HCT116 (cell line): ENCODE measurements around the gene ITM2B. TPM values are rescaled to one million over a fixed set of nuclear protein-coding genes. Genes with fewer than 3 reads are reported as not detected.

ENCODE experiments used
- ATAC-seq: fragments of 200-7000 bp; cut with Tn5 transposase; 2 replicates; pipeline ENCODE4 v1.9.1; 2020; ENCODE audit warnings: mild to moderate bottlenecking, moderate library complexity
- BruUV-seq: library from RNA; stranded (reverse); fragments of 400-500 nt; replicated peaks from 2 replicates; lab custom pipeline; 2021; lab: Mats Ljungman, UMichigan
- CTCF ChIA-PET: fragments of 300-600 bp; sonication (Branson Sonifier 250); formaldehyde crosslinking; loops from one replicate; lab custom pipeline; 2021; ENCODE audit warnings: antibody characterized with exemption; lab: Charles Lee
- POLR2A ChIA-PET: fragments of 300-600, 350-600 bp; sonication (Branson Sonifier 250); formaldehyde crosslinking; loops from one replicate; lab custom pipeline; 2021; ENCODE audit warnings: antibody characterized with exemption; lab: Charles Lee
- RAD21 ChIA-PET, 2 experiments: fragments of 300-600 bp; sonication (Branson Sonifier 250); formaldehyde crosslinking; loops; one replicate each; lab custom pipeline; 2023; ENCODE audit warnings: low total read pairs in 2 of 2; ENCODE audit not compliant: uncharacterized antibody in 2 of 2, unreplicated experiment in 2 of 2, low non-redundant PET in 1 of 2; lab: Charles Lee
- DNase-seq: peaks from one replicate; pipeline ENCODE4 v3.0.0-alpha.2; 2010; ENCODE audit warnings: low read depth, low spot score
- H2AFZ ChIP-seq: fragments of 200-600 bp; shearing (Covaris generic), sonication (generic); 2 replicates; pipeline ENCODE4 v1.6.1; 2017; ENCODE audit warnings: low read depth, mixed run types, mixed read lengths, antibody characterized with exemption, low read length; ENCODE audit not compliant: poor library complexity, severe bottlenecking
- H3K27ac ChIP-seq: 2 replicates; pipeline ENCODE4 v1.5.1; 2012; ENCODE audit warnings: low read depth, low read length
- H3K27me3 ChIP-seq: fragments of 200-600 bp; sonication (generic); 2 replicates; pipeline ENCODE4 v1.6.1; 2016; ENCODE audit warnings: mixed run types, low read length, mixed read lengths; ENCODE audit not compliant: insufficient read depth
- H3K36me3 ChIP-seq, 2 experiments: fragments of 200-500 bp in 1 of 2; fragments of 200-600 bp in 1 of 2; sonication (Bioruptor generic) in 1 of 2; sonication (generic) in 1 of 2; 2 replicates each; pipeline versions ENCODE4 v1.5.1 to v1.6.1; 2014 to 2016; ENCODE audit warnings: low read length in 2 of 2, inconsistent platforms in 1 of 2, mixed read lengths in 1 of 2, mixed run types in 1 of 2; ENCODE audit not compliant: insufficient read depth in 2 of 2, control insufficient read depth in 1 of 2
- H3K4me1 ChIP-seq, 2 experiments: fragments of 200-600 bp in 1 of 2; sonication (generic) in 1 of 2; 2 replicates each; pipeline versions ENCODE4 v1.5.1 to v1.6.1; 2012 to 2017; ENCODE audit warnings: low read length in 2 of 2, inconsistent platforms in 1 of 2, mild to moderate bottlenecking in 1 of 2, mixed read lengths in 1 of 2, mixed run types in 1 of 2, moderate library complexity in 1 of 2; ENCODE audit not compliant: insufficient read depth in 2 of 2, control insufficient read depth in 1 of 2
- H3K4me2 ChIP-seq: fragments of 200-600 bp; sonication (generic); 2 replicates; pipeline ENCODE4 v1.6.1; 2017; ENCODE audit warnings: mixed run types, low read length, mixed read lengths
- H3K4me3 ChIP-seq, 2 experiments: fragments of 200-600 bp in 1 of 2; sonication (generic) in 1 of 2; replicated peaks in 1 of 2; 2 replicates each; pipeline ENCODE4 v1.5.1; 2011 to 2016; ENCODE audit warnings: low read length in 2 of 2, control low read depth in 1 of 2, low read depth in 1 of 2, mild to moderate bottlenecking in 1 of 2, mixed read lengths in 1 of 2, mixed run types in 1 of 2
- H3K79me2 ChIP-seq: fragments of 200-600 bp; sonication (generic); 2 replicates; pipeline ENCODE4 v1.6.1; 2017; ENCODE audit warnings: mild to moderate bottlenecking, mixed run types, low read length, moderate library complexity, mixed read lengths; ENCODE audit not compliant: insufficient read depth
- H3K9ac ChIP-seq: fragments of 200-600 bp; sonication (generic); 2 replicates; pipeline ENCODE4 v1.6.1; 2016; ENCODE audit warnings: low read length, mixed read lengths
- H3K9me2 ChIP-seq: fragments of 200-600 bp; sonication (generic), shearing (Covaris generic); 2 replicates; pipeline ENCODE4 v1.6.1; 2017; ENCODE audit warnings: mixed run types, mild to moderate bottlenecking, moderate library complexity; ENCODE audit not compliant: insufficient read depth
- H3K9me3 ChIP-seq, 2 experiments: fragments of 200-500 bp in 1 of 2; fragments of 200-600 bp in 1 of 2; sonication (Bioruptor generic) in 1 of 2; sonication (generic) in 1 of 2; 2 replicates each; pipeline ENCODE4 v1.6.1; 2014 to 2017; ENCODE audit warnings: low read length in 2 of 2, mixed read lengths in 2 of 2, inconsistent platforms in 1 of 2, low read depth in 1 of 2, mild to moderate bottlenecking in 1 of 2, mixed run types in 1 of 2, moderate library complexity in 1 of 2; ENCODE audit not compliant: control insufficient read depth in 1 of 2, insufficient read depth in 1 of 2
- H4K20me1 ChIP-seq: fragments of 200-600 bp; sonication (generic), shearing (Covaris generic); 2 replicates; pipeline ENCODE4 v1.6.1; 2017; ENCODE audit warnings: mixed run types, mild to moderate bottlenecking, moderate library complexity; ENCODE audit not compliant: insufficient read depth
- CEBPB ChIP-seq: IDR thresholded peaks from 2 replicates; pipeline ENCODE4 v1.6.1; 2012; ENCODE audit warnings: low read depth
- EGR1 ChIP-seq: IDR thresholded peaks from 2 replicates; pipeline ENCODE4 v1.6.1; 2012; ENCODE audit warnings: low read depth
- EZH2 ChIP-seq: fragments of 200-600 bp; sonication (generic); IDR thresholded peaks from 2 replicates; pipeline ENCODE4 v1.6.1; 2017; ENCODE audit warnings: antibody characterized with exemption, mixed run types
- FOSL1 ChIP-seq: IDR thresholded peaks from 2 replicates; pipeline ENCODE4 v1.6.1; 2012; ENCODE audit warnings: low read depth
- POLR2A ChIP-seq: IDR thresholded peaks from 2 replicates; pipeline ENCODE4 v1.7.0; 2011; ENCODE audit warnings: borderline replicate concordance; ENCODE audit not compliant: insufficient read depth, insufficient read length; ENCODE audit errors: extremely low read depth
- RAD21 ChIP-seq: IDR thresholded peaks from 2 replicates; pipeline ENCODE4 v1.6.1; 2012; ENCODE audit warnings: low read depth, mild to moderate bottlenecking
- SIN3A ChIP-seq: IDR thresholded peaks from 2 replicates; pipeline ENCODE4 v1.6.1; 2012; ENCODE audit warnings: low read depth
- SRF ChIP-seq: IDR thresholded peaks from 2 replicates; pipeline ENCODE4 v1.6.1; 2012; ENCODE audit warnings: low read depth
- YY1 ChIP-seq: IDR thresholded peaks from 2 replicates; pipeline ENCODE4 v1.6.1; 2011; ENCODE audit warnings: low read length, low read depth, moderate library complexity, mild to moderate bottlenecking; ENCODE audit not compliant: insufficient replicate concordance; ENCODE audit errors: extremely low read depth
- intact Hi-C: fragments of 100-400 bp; cut with micrococcal nuclease; formaldehyde crosslinking; loops from 2 replicates; pipeline ENCODE4 v1.10.0; 2022
- total RNA-seq: library from RNA; stranded (reverse); gene quantifications from one replicate; pipeline ENCODE4 v1.2.1, GENCODE V29; 2021; ENCODE audit not compliant: unreplicated experiment
- TF ChIP-seq, protein P1 (sequence below): IDR thresholded peaks from 2 replicates; pipeline ENCODE4 v1.6.1; 2012
- TF ChIP-seq, protein P2 (sequence below): IDR thresholded peaks from 2 replicates; pipeline ENCODE4 v1.6.1; 2011; ENCODE audit warnings: mild to moderate bottlenecking, low read length, moderate library complexity; ENCODE audit not compliant: insufficient replicate concordance; ENCODE audit errors: extremely low read depth

Gene ITM2B
- total RNA-seq, 1 experiment from 2014 or later = 124 TPM

DNA sequence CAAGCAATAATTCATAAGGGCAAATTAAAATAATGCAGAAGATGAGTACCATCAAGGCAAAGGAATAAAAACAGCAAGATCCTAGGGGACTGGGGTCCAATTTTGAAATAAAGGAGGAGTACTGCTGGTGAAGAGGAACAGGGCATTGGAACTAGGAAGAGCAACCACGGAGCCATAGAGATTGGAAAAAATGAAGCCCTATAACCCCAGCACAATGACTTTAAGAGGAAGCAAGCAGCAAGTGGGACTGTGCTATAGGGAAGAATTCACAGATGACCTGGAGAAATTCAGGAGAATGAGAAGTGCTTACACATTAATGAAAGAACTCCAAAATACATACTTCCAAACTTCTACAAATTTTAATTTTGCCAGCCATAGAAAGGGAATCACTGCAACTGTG lies 44.9 kb upstream of the ITM2B start:
- POLR2A ChIA-PET = no interaction called here
- no TSS peak for BruUV-seq
- no peaks in the 10 kb centered on the region for H3K36me3 ChIP-seq

DNA sequence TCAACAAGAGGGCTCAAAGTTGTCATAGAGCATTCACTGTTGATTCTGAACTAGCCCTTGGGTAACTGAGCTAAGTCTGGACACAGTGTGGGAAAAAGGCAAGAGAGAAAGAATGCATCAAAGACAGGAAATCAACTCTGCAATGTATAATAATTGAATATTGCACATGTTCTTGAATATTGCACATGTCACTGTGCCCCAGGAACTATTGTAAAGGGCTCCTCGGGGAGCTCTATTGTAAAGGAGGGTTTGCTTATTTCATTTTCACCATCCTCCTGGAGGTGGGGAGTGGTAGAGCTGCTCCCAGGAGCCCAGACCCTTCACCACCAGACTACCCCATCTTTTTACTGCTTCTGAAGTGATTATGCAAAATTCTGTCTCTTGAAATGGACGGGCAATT lies 44.4 kb upstream of the ITM2B start:
- H2AFZ ChIP-seq = no peak overlapping the region
- no peaks in the 10 kb centered on the region for H3K4me1 ChIP-seq
- POLR2A ChIA-PET = no interaction called here
- H3K27ac ChIP-seq = no peak overlapping the region
- no peak overlapping the region for H3K4me2 ChIP-seq
- no peak overlapping the region for H3K9ac ChIP-seq
- BruUV-seq = no TSS peak
- DNase-seq (no peak), ATAC-seq (no peak)
- no peaks in the 10 kb centered on the region for H4K20me1 ChIP-seq
- TF ChIP-seq YY1 = no peak
- TF ChIP-seq, protein P1, sequence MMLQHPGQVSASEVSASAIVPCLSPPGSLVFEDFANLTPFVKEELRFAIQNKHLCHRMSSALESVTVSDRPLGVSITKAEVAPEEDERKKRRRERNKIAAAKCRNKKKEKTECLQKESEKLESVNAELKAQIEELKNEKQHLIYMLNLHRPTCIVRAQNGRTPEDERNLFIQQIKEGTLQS = no peak
- RAD21 ChIA-PET = no interaction called here
- CTCF ChIA-PET = no interaction called here
- intact Hi-C loops = no loop called here
- no peaks in the 10 kb centered on the region for H3K9me3 ChIP-seq
- no peaks in the 10 kb centered on the region for H3K79me2 ChIP-seq
- no peaks in the 10 kb centered on the region for H3K36me3 ChIP-seq
- H3K9me2 ChIP-seq = no peaks in the 10 kb centered on the region
- no peak overlapping the region for H3K4me3 ChIP-seq
- no peaks in the 10 kb centered on the region for H3K27me3 ChIP-seq

More for the DNA sequence above, 44.9 kb upstream of the ITM2B start:
- H3K79me2 ChIP-seq = no peaks in the 10 kb centered on the region
- ChIA-PET CTCF (no interaction called here), RAD21 (no interaction called here)
- H3K27me3 ChIP-seq = no peaks in the 10 kb centered on the region
- no peak overlapping the region for H3K4me2 ChIP-seq
- no peaks in the 10 kb centered on the region for H3K9me2 ChIP-seq
- ATAC-seq (no peak), DNase-seq (no peak)
- no peaks in the 10 kb centered on the region for H3K9me3 ChIP-seq
- intact Hi-C loops = no loop called here
- no peak overlapping the region for H3K9ac ChIP-seq
- no peaks in the 10 kb centered on the region for H4K20me1 ChIP-seq
- no peak overlapping the region for H3K27ac ChIP-seq
- H2AFZ ChIP-seq = no peak overlapping the region
- no peak overlapping the region for H3K4me3 ChIP-seq
- no peaks in the 10 kb centered on the region for H3K4me1 ChIP-seq
- no peak for TF ChIP-seq SIN3A
- TF ChIP-seq POLR2A = no peak
- TF ChIP-seq RAD21 = no peak
- TF ChIP-seq EZH2 = no peak
- TF ChIP-seq, protein P1 = no peak
- no peak for TF ChIP-seq EGR1
- no peak for TF ChIP-seq FOSL1
- no peak for TF ChIP-seq YY1
- TF ChIP-seq, protein P2, sequence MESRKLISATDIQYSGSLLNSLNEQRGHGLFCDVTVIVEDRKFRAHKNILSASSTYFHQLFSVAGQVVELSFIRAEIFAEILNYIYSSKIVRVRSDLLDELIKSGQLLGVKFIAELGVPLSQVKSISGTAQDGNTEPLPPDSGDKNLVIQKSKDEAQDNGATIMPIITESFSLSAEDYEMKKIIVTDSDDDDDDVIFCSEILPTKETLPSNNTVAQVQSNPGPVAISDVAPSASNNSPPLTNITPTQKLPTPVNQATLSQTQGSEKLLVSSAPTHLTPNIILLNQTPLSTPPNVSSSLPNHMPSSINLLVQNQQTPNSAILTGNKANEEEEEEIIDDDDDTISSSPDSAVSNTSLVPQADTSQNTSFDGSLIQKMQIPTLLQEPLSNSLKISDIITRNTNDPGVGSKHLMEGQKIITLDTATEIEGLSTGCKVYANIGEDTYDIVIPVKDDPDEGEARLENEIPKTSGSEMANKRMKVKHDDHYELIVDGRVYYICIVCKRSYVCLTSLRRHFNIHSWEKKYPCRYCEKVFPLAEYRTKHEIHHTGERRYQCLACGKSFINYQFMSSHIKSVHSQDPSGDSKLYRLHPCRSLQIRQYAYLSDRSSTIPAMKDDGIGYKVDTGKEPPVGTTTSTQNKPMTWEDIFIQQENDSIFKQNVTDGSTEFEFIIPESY = no peak
- TF ChIP-seq SRF = no peak
- TF ChIP-seq CEBPB = no peak
